GM19023 (cell line): ENCODE measurements around the gene CALD1.
"Not testable (repeated sequence)": the region's sequence is repeated elsewhere in the genome, so short reads cannot be mapped to it uniquely, and the experiment has no call there.

Experiments
- ATAC-seq: cut with Tn5 transposase; IDR thresholded peaks from one replicate; pipeline ENCODE4 v1.9.1; 2021; ENCODE audit warnings: mild to moderate bottlenecking, moderate library complexity; ENCODE audit not compliant: unreplicated experiment

Gene CALD1

GRCh38 chr7:134945691-134946090, 166.3 kb downstream of the CALD1 start:
- ATAC-seq: no peak

- ATAC-seq: no peak
Observed at GRCh38 chr7:134946260-134946659, 166.8 kb downstream of the CALD1 start.

GRCh38 chr7:134947329-134947728, 167.9 kb downstream of the CALD1 start:
- no peak for ATAC-seq

- no peak for ATAC-seq
Observed at GRCh38 chr7:134947831-134948230, 168.4 kb downstream of the CALD1 start.

GRCh38 chr7:134948246-134948645, 168.8 kb downstream of the CALD1 start:
- ATAC-seq: no peak

GRCh38 chr7:134948736-134949135, 169.3 kb downstream of the CALD1 start:
- ATAC-seq: no peak

- no peak for ATAC-seq
Observed at GRCh38 chr7:134949171-134949570, 169.7 kb downstream of the CALD1 start.

GRCh38 chr7:134954197-134955082, 175.0 kb downstream of the CALD1 start:
- no peak for ATAC-seq

GRCh38 chr7:134957005-134957404, 177.6 kb downstream of the CALD1 start:
- no peak for ATAC-seq

GRCh38 chr7:134959810-134960209, 180.4 kb downstream of the CALD1 start:
- no peak for ATAC-seq

GRCh38 chr7:134962270-134962780, 182.9 kb downstream of the CALD1 start:
- ATAC-seq: no peak

GRCh38 chr7:134963036-134963435, 183.6 kb downstream of the CALD1 start:
- ATAC-seq: no peak

- ATAC-seq: no peak
Observed at GRCh38 chr7:134966691-134967090, 187.3 kb downstream of the CALD1 start.

- ATAC-seq: no peak
Observed at GRCh38 chr7:134968110-134968509, 188.7 kb downstream of the CALD1 start.

GRCh38 chr7:134981645-134982044, 202.2 kb downstream of the CALD1 start:
- not testable (repeated sequence) for ATAC-seq

- ATAC-seq: peak; percentile 49
Observed at GRCh38 chr7:134985894-134986362, 206.5 kb downstream of the CALD1 start.

GRCh38 chr7:134986363-134987251, 207.2 kb downstream of the CALD1 start, which contains the start of gene AGBL3:
Gene AGBL3 (plus strand): TSS chr7:134986508. CDS start chr7:134987934, 1,426 bp downstream.
- ATAC-seq: peak; percentile 94

GRCh38 chr7:134988161-134988560, 208.7 kb downstream of the CALD1 start:
- ATAC-seq: no peak

GRCh38 chr7:134991469-134992339, 212.3 kb downstream of the CALD1 start:
- ATAC-seq: no peak

- peak; percentile 53 for ATAC-seq
Observed at GRCh38 chr7:134992626-134993179, 213.3 kb downstream of the CALD1 start.
